K562 (cell line): ENCODE results near the gene PPP3CB. TPM values are rescaled to one million over a fixed set of nuclear protein-coding genes. Genes with fewer than 3 reads are reported as not detected.
A peak's percentile ranks its signal among the peaks of the same experiment; 100 is the strongest.

Source experiments
- ARHGAP35 ChIP-seq: fragments of 450-650 bp; IDR thresholded peaks from 2 replicates; pipeline ENCODE4 v1.6.1; 2018; ENCODE audit not compliant: partially characterized antibody
- ATF7 ChIP-seq: fragments of 450-650 bp; IDR thresholded peaks from 2 replicates; pipeline ENCODE4 v1.7.1; 2014; ENCODE audit warnings: mild to moderate bottlenecking, moderate library complexity
- CAMTA2 ChIP-seq: fragments of 250-450 bp; sonication (Bioruptor Pico); conservative IDR thresholded peaks from 2 replicates; pipeline ENCODE4 v1.5.1; 2022
- MED1 ChIP-seq: sonication (generic); formaldehyde crosslinking; IDR thresholded peaks from 2 replicates; pipeline ENCODE4 v1.8.1; 2023; ENCODE audit warnings: missing genetic modification reagents, borderline replicate concordance
- POU5F1 ChIP-seq: fragments of 150-350 bp; IDR thresholded peaks from 2 replicates; pipeline ENCODE4 v1.6.1; 2014; ENCODE audit warnings: borderline replicate concordance, low read length, low read depth, mild to moderate bottlenecking; ENCODE audit not compliant: partially characterized antibody
- PREB ChIP-seq: sonication (generic); formaldehyde crosslinking; IDR thresholded peaks from 2 replicates; pipeline ENCODE4 v1.8.1; 2023; ENCODE audit warnings: mild to moderate bottlenecking, missing genetic modification reagents
- SNRNP70 ChIP-seq: fragments of 200-400 bp; formaldehyde crosslinking; optimal IDR thresholded peaks from 2 replicates; pipeline ENCODE3; 2017; ENCODE audit warnings: low read depth, low read length
- SP2 ChIP-seq: IDR thresholded peaks from 2 replicates; pipeline ENCODE4 v1.6.1; 2011; ENCODE audit warnings: mild to moderate bottlenecking, low read depth, low read length, moderate library complexity; ENCODE audit not compliant: poor library complexity, severe bottlenecking; ENCODE audit errors: extremely low read depth
- SRSF9 ChIP-seq: fragments of 200-400 bp; formaldehyde crosslinking; IDR thresholded peaks from 2 replicates; pipeline ENCODE4 v1.6.1; 2017; ENCODE audit warnings: low read depth, low read length, borderline replicate concordance
- TAL1 ChIP-seq: fragments of 450-650 bp; IDR thresholded peaks from 2 replicates; pipeline ENCODE4 v1.6.1; 2016; ENCODE audit warnings: mild to moderate bottlenecking
- TGIF2 ChIP-seq: sonication (generic); formaldehyde crosslinking; IDR thresholded peaks from 2 replicates; pipeline ENCODE4 v1.8.1; 2022; ENCODE audit warnings: mild to moderate bottlenecking, missing genetic modification reagents, moderate library complexity
- ZBTB40 ChIP-seq, 2 experiments: fragments of 450-650 bp in 1 of 2; sonication (generic) in 1 of 2; formaldehyde crosslinking in 1 of 2; IDR thresholded peaks; 2 replicates each; pipeline versions ENCODE4 v1.7.1 to v1.9.0; 2016 to 2022; ENCODE audit warnings: inconsistent platforms in 1 of 2, mild to moderate bottlenecking in 1 of 2, missing genetic modification reagents in 1 of 2
- ZNF3 ChIP-seq: fragments of 250-450 bp; sonication (Bioruptor Pico); IDR thresholded peaks from 2 replicates; pipeline ENCODE4 v1.5.0; 2021; ENCODE audit warnings: mild to moderate bottlenecking, moderate library complexity
- ZNF384 ChIP-seq: IDR thresholded peaks from 2 replicates; pipeline ENCODE4 v1.6.1; 2012; ENCODE audit warnings: low read depth, low read length, improper control_type of control experiment
- ZNF785 ChIP-seq: fragments of 250-450 bp; sonication (Bioruptor Pico); IDR thresholded peaks from 2 replicates; pipeline ENCODE4 v1.4.0; 2020; ENCODE audit warnings: mild to moderate bottlenecking
- polyA plus RNA-seq, 8 experiments: library from polyadenylated mRNA; depleted of rRNA in 4 of 8; stranded (reverse) in 5 of 8; unstranded in 3 of 8; fragments of >200 nt; fragmentation: Nextera tagmentation in 2 of 8; fragmentation: Illumina TruSeq in 1 of 8; extraction: Ambion mirVana in 2 of 8; extraction: Trizol in 1 of 8; gene quantifications; 2 replicates each; pipeline versions ENCODE4 v1.2.1 to v1.2.3, GENCODE V29; 2011 to 2014; ENCODE audit warnings: inconsistent platforms in 1 of 8, missing spikeins in 1 of 8
- total RNA-seq, 7 experiments: library from RNA; depleted of rRNA in 6 of 7; stranded (reverse); fragments of >200 nt in 6 of 7; fragmentation: Illumina TruSeq in 2 of 7; extraction: Trizol in 2 of 7; gene quantifications; 2 replicates each; pipeline versions ENCODE4 v1.2.1 to v1.2.3, GENCODE V29; 2011 to 2021; ENCODE audit warnings: low replicate concordance in 1 of 7
- TF ChIP-seq, protein P1 (sequence below): sonication (generic); formaldehyde crosslinking; IDR thresholded peaks from 2 replicates; pipeline ENCODE4 v1.5.0; 2020; ENCODE audit warnings: missing genetic modification reagents

The PPP3CB gene
- total and polyA plus RNA-seq, 9 of the 15 experiments (the other 6 are each of a cell fraction or from before 2014, with no cell fraction given): 9.6 to 27.6 (median 17.8) TPM

- TF ChIP-seq ZBTB40 (IDR thresholded peaks at IDR 0.05) (peak; percentile 66), ZBTB40 (CRISPR knock-in tag; IDR thresholded peaks at IDR 0.05) (no peak), SNRNP70 (no peak), CAMTA2 (CRISPR knock-in tag) (no peak), ATF7 (peak; percentile 6; the same call in 1 of the 2 replicates), ZNF384 (peak; percentile 33; the same call in 1 of the 2 replicates), TAL1 (no peak), TGIF2 (no peak), ZNF3 (CRISPR knock-in tag) (no peak), SP2 (no peak), POU5F1 (no peak), ZNF785 (CRISPR knock-in tag) (no peak), ARHGAP35 (no peak), MED1 (CRISPR knock-in tag) (no peak), SRSF9 (no peak), PREB (no peak)
- TF ChIP-seq, protein P1, sequence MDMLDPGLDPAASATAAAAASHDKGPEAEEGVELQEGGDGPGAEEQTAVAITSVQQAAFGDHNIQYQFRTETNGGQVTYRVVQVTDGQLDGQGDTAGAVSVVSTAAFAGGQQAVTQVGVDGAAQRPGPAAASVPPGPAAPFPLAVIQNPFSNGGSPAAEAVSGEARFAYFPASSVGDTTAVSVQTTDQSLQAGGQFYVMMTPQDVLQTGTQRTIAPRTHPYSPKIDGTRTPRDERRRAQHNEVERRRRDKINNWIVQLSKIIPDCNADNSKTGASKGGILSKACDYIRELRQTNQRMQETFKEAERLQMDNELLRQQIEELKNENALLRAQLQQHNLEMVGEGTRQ (CRISPR knock-in tag): no peak
Observed at GRCh38 chr10:73495884-73496674, at the start of gene PPP3CB (continued).
